Activated naive CD8-positive, alpha-beta T cell treated with anti-CD3 and anti-CD28 coated beads, Interleukin-2, amount 50 U/mL, for 16 hours (primary cell): ENCODE results near the gene ECE1.
A peak's percentile ranks its signal among the peaks of the same experiment; 100 is the strongest.

Source experiments
- DNase-seq: peaks from one replicate; pipeline ENCODE4 v3.0.0-alpha.2; 2020; ENCODE audit warnings: low read depth, low spot score

ECE1 gene

DNA sequence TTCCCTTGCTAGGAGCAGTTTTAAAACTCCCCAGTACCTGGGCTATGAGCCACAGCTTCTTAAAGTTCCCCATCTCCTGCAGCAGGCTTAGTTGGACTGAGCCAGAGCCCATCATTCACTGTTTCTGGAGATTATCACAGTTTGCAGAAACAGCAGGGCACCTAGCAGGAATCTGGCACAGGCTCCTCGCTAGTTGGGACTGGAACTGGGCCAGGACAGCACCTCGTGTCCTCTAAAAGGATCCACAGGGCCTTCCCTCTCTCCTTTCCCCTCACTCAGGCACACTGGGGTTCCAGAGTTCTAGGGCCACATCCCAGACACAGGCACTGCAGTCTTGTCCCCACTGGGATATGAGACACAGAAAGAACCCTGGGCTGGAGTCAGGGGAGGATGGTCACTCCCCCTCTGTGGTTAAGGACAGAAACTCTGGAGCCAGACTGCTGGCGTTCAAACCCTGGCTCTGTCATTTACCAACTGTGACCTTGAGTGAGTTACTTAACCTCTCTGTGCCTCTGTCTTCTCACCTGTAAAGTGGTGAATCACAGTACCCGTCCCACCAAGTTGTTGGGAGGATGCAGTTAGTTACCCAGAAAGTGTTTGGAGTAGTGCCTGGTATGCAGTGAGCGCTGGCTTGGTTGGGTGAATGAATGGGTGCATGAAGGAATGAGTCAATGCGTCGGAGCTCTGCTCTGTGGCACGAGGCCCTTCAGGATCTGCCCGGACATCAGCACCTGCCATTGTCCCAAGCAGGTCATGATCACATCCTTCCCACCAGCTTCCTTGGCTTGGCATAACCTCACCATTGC is 18.8 kb upstream of the ECE1 start:
- DNase-seq: no peak

GRCh38 chr1:21308330-21308729 is 18.1 kb upstream of the ECE1 start:
- no peak for DNase-seq

DNA sequence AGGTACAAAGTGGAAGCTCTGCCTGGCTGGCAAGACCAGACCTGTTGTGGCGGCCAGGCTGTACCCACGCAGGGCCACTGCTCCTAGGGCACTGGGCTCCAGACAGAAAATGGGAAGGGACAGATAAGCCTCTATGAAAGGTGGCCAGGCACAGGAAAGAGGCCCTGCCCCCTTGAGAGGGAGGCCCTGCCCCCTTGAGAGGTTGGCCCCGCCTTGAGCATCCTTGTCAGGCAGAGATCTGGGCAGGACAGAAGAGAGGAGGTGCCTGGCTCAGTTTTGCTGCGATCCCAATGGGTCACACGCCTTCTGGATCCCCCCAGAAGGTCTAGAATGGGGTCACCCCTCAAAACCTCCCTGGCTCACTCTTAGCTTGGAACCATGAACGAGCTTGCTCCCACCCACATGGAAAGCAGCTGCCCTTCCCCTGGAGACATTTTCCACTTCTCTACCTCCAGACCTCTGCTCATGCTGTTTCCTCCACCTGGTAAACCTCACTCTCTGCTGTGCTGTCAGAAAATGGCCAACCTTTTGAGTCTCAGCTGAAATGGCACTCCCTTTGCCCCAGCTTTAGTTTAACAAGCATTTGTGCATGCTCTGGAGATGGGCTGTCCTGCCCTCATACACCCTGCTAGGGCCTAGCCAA is 17.5 kb upstream of the ECE1 start:
- no peak for DNase-seq

GRCh38 chr1:21307210-21307609 is 16.9 kb upstream of the ECE1 start:
- DNase-seq: no peak

DNA sequence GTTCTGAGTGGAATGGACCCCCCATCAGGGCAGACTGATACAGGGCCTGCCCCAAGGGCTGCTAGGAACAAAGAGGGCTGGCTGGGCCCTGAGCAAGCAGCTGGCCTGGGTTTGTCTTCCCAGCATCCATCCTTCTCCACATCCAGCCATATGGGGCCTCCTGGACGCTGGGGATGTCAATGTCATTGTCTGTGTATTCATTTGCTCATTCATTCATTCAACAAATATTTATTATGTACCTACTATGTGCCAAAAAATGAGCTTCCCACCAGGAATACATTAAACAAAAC is 15.6 kb upstream of the ECE1 start:
- DNase-seq: no peak

- DNase-seq: no peak
Observed at GRCh38 chr1:21305155-21305899, 15.1 kb upstream of the ECE1 start.

DNA sequence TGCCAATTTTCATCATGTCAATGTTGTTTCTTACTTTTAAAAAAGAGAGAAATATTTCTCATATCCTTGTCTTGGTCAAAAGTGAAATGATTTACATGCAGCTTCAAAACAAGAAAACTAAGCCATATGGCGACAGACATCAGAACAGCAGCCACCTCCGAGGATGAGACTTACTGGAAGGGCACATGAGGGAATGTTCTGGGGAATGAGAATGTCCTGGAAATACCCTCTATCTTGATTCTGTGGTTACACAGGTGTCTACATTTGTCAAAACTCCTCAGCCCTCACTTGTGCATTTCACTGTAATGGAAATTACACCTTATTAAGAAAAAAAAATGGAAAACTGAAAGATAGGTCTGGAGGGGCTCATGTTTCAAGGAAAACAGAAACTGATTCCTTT is 14.2 kb upstream of the ECE1 start:
- DNase-seq: no peak

- DNase-seq: no peak
Observed at GRCh38 chr1:21302747-21303715, 12.8 kb upstream of the ECE1 start.

DNA sequence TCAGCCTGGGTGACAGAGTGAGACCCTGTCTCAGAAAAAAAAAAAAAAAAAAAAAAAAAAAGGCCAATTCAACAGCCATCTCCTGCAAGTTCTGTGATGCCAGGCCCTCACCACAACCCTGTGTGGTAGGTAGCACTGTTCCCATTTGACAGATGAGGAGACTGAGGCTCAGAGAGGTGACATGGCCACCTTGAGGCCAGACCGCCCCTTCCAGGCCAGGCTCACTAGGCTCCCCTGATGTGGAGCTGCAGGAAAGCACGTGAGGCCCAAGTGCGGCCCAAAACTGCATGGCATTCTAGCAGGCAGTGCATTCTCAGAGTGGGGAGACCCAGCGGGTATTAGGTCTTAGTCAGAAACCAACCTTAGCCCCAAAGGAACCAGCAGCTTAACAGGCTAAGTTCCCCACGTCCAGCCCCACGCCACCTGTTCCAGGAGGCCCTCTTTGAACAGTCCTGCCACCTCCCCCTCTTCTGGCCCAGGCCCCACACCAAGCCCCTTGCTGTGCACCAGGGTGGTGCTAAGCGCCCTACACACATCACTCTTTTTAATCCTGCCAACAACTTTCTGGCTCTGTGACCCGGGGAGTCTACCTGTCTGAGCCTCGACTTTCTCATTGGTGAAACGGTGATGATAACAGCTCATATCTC is 11.7 kb upstream of the ECE1 start:
- no peak for DNase-seq

DNA sequence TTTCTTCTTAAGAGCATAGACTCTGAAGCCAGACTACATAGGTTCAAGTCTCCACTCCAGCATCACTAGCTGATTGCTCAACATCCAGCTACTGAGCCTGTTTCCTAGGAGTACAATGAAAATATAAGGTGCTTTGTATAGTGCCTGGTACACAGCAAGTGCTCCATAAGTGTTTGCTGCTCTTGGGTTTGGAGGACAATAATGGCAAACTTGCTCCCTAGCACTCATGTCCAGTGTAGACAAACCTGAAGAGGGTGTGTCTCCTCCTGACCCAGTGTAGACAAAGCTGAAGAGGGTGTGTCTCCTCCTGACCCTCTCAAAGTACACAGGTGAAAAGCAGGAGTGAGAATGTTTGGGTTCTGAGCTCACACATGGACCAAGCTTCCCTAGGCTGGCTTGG is 10.5 kb upstream of the ECE1 start:
- no peak for DNase-seq

DNA sequence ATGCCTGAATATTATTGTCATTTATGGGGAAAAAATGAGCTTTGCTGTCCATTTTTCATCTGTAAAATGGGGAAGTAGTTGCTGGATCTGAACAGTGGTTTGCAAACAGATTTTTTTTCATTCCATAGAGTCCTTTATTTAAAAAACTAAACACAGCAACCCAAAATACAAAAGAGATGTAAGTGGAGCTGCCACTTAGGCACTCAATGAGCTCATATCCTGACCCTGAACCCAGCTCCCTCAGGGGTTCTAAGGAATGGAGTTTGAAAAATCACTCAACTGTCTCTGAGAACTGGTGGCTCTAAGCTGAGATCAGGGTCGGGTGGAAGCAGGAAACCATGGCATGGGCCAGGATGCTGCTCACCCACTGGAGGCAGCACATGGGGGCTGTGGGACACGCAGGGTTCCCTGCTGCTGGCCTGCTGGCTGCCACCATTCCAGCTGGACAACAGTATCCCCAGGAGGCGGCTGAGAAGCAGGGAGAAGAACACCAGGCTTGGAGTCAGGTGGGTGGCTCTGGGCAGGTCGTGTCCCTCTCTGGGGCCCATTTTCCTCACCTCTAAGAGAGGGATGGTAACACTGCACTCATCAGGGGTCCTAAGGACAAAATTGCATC is 9.6 kb upstream of the ECE1 start:
- no peak for DNase-seq

GRCh38 chr1:21298981-21299391 is 8.7 kb upstream of the ECE1 start:
- DNase-seq: no peak

- no peak for DNase-seq
Observed at GRCh38 chr1:21297975-21298374, 7.7 kb upstream of the ECE1 start.

- no peak for DNase-seq
Observed at GRCh38 chr1:21296509-21297354, 6.5 kb upstream of the ECE1 start.

DNA sequence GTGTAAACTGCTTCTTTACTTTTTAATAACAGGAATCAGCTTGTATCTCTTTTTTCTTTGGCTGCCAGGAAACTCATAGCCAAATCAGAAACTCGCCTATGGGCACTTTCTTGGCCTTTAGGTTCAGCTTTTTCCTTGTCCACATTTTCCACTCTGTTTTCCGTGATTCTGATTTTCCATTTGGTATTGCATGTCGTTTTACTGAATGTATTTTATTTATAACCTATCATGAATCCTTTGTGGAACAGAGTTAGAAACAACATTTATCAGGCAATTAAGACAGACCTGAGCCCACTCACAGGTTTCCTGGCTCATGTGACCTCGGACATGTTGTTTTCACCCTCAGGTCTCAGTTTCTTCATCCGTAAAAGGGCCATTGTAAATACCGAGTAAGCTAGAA is 5.3 kb upstream of the ECE1 start:
- no peak for DNase-seq

GRCh38 chr1:21295002-21295401 is 4.7 kb upstream of the ECE1 start:
- DNase-seq: no peak

DNA sequence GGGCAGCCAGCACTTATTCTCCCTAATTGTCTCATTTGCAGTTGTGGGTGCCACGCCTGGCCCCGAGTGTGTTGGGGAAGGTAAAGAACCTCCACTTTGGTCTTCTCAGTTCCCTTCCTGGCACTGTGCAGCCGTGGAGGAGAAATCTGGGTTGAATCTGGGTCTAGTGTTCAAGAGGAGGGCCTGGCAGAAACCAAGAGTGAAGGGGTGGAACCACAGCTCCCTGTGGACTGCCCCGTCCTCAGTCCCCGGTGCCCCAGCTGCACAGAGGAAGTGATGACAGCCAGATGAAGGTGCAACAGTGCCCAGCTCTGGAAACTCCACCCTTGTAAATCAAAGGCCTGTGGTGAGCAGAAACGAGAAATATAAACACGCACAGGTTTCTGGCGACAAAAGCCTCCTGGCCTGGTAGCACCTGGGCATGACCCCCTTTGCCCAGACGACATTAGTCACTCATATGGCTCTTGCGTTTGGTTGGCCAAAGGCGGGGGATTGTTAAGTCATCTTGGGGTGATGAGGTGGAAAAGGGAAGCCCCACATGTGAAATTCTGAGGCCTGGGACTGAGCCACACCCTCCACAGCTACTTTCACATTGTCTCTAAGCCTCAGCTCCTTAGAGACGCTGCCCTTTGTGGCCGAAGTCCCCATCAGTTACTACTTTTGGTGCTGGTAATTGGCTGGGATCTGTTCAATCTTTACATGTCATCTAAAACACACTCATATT is 4.2 kb upstream of the ECE1 start:
- DNase-seq: peak; percentile 65

DNA sequence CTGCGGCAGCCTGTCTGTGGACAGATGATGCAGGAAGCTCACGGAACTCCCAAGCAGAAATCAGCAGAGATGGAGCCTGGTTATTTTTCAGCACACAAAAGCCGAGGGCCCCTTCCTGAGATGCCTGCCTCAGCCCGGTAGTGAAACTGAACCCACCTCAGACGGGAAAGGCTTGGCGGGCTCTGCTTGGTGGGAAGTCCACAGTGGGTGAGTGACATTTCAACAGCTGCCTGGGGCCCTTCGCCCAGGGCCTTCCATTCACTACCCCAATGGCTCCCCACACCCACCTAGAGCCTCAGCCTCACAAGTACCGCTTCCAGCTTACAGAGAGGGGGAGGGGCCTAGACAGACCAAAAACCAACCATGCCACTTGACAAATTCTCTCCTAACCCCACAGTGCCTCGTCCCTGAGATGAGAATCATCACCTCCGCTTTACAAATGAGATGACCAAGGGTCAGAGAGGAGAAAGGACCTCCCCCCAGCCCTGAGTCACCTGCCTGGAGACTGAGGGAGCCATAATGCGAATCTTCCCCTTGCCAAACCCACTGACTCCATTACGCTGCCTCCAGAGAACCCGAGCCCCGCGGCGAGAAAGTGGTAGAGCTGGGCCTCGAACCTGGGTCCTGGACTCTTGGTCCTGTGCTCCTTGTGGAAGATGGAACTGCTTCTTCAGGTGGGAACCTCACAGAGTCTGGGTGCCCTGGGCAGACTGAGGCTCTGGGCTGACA is 3.4 kb upstream of the ECE1 start:
- DNase-seq: peak; percentile 46
